ENCODE measurements around the gene NSUN7.

DNA sequence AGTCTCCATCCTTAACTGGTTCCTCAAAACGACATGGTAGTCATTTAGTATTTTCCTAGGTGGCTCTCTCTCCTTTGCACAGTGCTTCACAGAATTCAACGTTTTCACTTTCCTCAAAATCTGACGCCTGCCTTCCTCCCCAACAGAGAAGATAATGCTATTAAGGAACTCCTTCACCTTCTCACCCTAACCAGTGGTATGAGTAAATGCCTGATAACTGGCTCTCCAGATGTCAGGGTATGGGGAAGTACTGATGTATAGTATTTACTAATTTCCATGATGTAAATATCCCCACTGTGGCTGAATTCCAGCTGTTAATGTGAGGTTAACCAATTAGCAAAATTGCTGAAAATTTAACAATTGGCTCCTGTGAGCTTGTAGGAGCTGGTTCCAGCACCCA is 28.8 kb upstream of the NSUN7 start:
- no peak for TF ChIP-seq ZNF384 (IDR thresholded peaks at IDR 0.05)
- no peak for TF ChIP-seq SUZ12 (IDR thresholded peaks at IDR 0.05)
